GM21423 (cell line): ENCODE measurements around the gene OR1B1.
"Not testable (repeated sequence)": the region's sequence is repeated elsewhere in the genome, so short reads cannot be mapped to it uniquely, and the experiment has no call there.

Experiments used
- ATAC-seq: cut with Tn5 transposase; IDR thresholded peaks from one replicate; pipeline ENCODE4 v1.9.1; 2021; ENCODE audit warnings: mild to moderate bottlenecking, moderate library complexity; ENCODE audit not compliant: unreplicated experiment

OR1B1 gene

GRCh38 chr9:122657527-122657926 lies at the start of gene OR1B1:
Gene OR1B1, minus strand, starts transcription at chr9:122657627.
- no peak for ATAC-seq

GRCh38 chr9:122695696-122696095 lies 38.3 kb upstream of the OR1B1 start:
- ATAC-seq = no peak

GRCh38 chr9:122684851-122685250 lies 27.4 kb upstream of the OR1B1 start:
- ATAC-seq = no peak

GRCh38 chr9:122672481-122672880 lies 15.1 kb upstream of the OR1B1 start:
- ATAC-seq = no peak

- no peak for ATAC-seq
These were observed 4.0 kb upstream of the OR1B1 start, which contains the start of gene OR1L1 for GRCh38 chr9:122661416-122661815. Gene OR1L1, plus strand, starts transcription at chr9:122661716. Its CDS starts 0 bp downstream, at chr9:122661716.

- ATAC-seq = no peak
These were observed 1.0 kb downstream of the OR1B1 start for GRCh38 chr9:122656378-122656777.

GRCh38 chr9:122642226-122642625 lies 15.2 kb downstream of the OR1B1 start:
- no peak for ATAC-seq

GRCh38 chr9:122619996-122620395 lies 37.4 kb downstream of the OR1B1 start:
- ATAC-seq = no peak

- ATAC-seq = no peak
These were observed 43.1 kb downstream of the OR1B1 start, which contains the start of gene OR1Q1 for GRCh38 chr9:122614362-122614761. Gene OR1Q1, plus strand, starts transcription at chr9:122614738. Its CDS starts 0 bp downstream, at chr9:122614738.

- no peak for ATAC-seq
These were observed 47.6 kb downstream of the OR1B1 start for GRCh38 chr9:122609804-122610203.

- no peak for ATAC-seq
These were observed 50.8 kb downstream of the OR1B1 start for GRCh38 chr9:122606587-122606986.

- no peak for ATAC-seq
These were observed 51.7 kb downstream of the OR1B1 start for GRCh38 chr9:122605691-122606090.

GRCh38 chr9:122583284-122583683 lies 74.1 kb downstream of the OR1B1 start, which contains the start of gene OR1L8:
Gene OR1L8, minus strand, starts transcription at chr9:122583384. Its CDS starts 14,907 bp downstream, at chr9:122568477.
- ATAC-seq = not testable (repeated sequence)

GRCh38 chr9:122580360-122580759 lies 77.1 kb downstream of the OR1B1 start:
- ATAC-seq = no peak

- no peak for ATAC-seq
These were observed 77.6 kb downstream of the OR1B1 start for GRCh38 chr9:122579874-122580273.
